Stimulated activated CD8-positive, alpha-beta memory T cell treated with anti-CD3 and anti-CD28 coated beads, Interleukin-4, amount 100 ng/mL, for 24 hours (primary cell): ENCODE results near the gene POLDIP3.

Experiments
- DNase-seq: peaks from one replicate; pipeline ENCODE4 v3.0.0-alpha.2; 2020; ENCODE audit warnings: low read depth

The POLDIP3 gene

GRCh38 chr22:42641801-42642413, 27.2 kb upstream of the POLDIP3 start:
- no peak for DNase-seq

GRCh38 chr22:42639541-42640241, 25.0 kb upstream of the POLDIP3 start:
- DNase-seq, result no peak

- no peak for DNase-seq
These were observed 22.9 kb upstream of the POLDIP3 start for GRCh38 chr22:42637555-42637954.

- DNase-seq, result no peak
These were observed 21.8 kb upstream of the POLDIP3 start for GRCh38 chr22:42636506-42636905.

- no peak for DNase-seq
These were observed 20.8 kb upstream of the POLDIP3 start for GRCh38 chr22:42635531-42635930.

- no peak for DNase-seq
These were observed 18.3 kb upstream of the POLDIP3 start for GRCh38 chr22:42633013-42633412.

GRCh38 chr22:42632096-42632495, 17.4 kb upstream of the POLDIP3 start:
- DNase-seq, result no peak

GRCh38 chr22:42630901-42631602, 16.4 kb upstream of the POLDIP3 start:
- DNase-seq, result no peak

GRCh38 chr22:42630211-42630610, 15.5 kb upstream of the POLDIP3 start:
- no peak for DNase-seq

GRCh38 chr22:42627981-42628380, 13.3 kb upstream of the POLDIP3 start:
- no peak for DNase-seq

- no peak for DNase-seq
These were observed 12.4 kb upstream of the POLDIP3 start for GRCh38 chr22:42626951-42627625.

- DNase-seq, result no peak
These were observed 11.7 kb upstream of the POLDIP3 start for GRCh38 chr22:42626431-42626830.

GRCh38 chr22:42625416-42625815, 10.7 kb upstream of the POLDIP3 start:
- DNase-seq, result no peak

GRCh38 chr22:42624551-42625106, 9.9 kb upstream of the POLDIP3 start:
- no peak for DNase-seq

- DNase-seq, result no peak
These were observed 9.2 kb upstream of the POLDIP3 start for GRCh38 chr22:42623756-42624441.

GRCh38 chr22:42623301-42623751, 8.6 kb upstream of the POLDIP3 start:
- DNase-seq, result no peak

- no peak for DNase-seq
These were observed 7.5 kb upstream of the POLDIP3 start for GRCh38 chr22:42622061-42622710.

- DNase-seq, result peak; percentile 33
These were observed 6.9 kb upstream of the POLDIP3 start for GRCh38 chr22:42621505-42622002.

- no peak for DNase-seq
These were observed 5.4 kb upstream of the POLDIP3 start for GRCh38 chr22:42620084-42620483.

- DNase-seq, result no peak
These were observed 4.8 kb upstream of the POLDIP3 start for GRCh38 chr22:42619261-42620063.
